Kidney (tissue), 14 donors: ENCODE results near the gene LMNB1. TPM values are rescaled to one million over a fixed set of nuclear protein-coding genes. Genes with fewer than 3 reads are reported as not detected.
"Not testable (repeated sequence)": the region's sequence is repeated elsewhere in the genome, so short reads cannot be mapped to it uniquely, and the experiment has no call there.

ENCODE experiments used
- DNase-seq, 5 donors: peaks; one replicate each; pipeline ENCODE4 v3.0.0-alpha.2; 2013 to 2020
- FAIRE-seq: peaks from 2 replicates; lab custom pipeline; 2012; peaks lifted over from hg19 to GRCh38; lab: Jason Lieb, UNC
- H3K27ac ChIP-seq, 2 donors: one replicate each; pipeline ENCODE4 v1.7.0; 2013; ENCODE audit warnings: low read depth in 2 of 2, low read length in 2 of 2, inconsistent platforms in 1 of 2
- H3K27me3 ChIP-seq: one replicate; pipeline ENCODE4 v1.7.1; 2013; ENCODE audit warnings: low read length, inconsistent platforms; ENCODE audit not compliant: control insufficient read depth, insufficient read depth
- H3K36me3 ChIP-seq, 3 donors: one replicate each; pipeline versions ENCODE4 v1.7.0 to v1.7.1; 2013; ENCODE audit warnings: low read length in 3 of 3, control low read depth in 1 of 3, inconsistent platforms in 1 of 3; ENCODE audit not compliant: insufficient read depth in 3 of 3, control insufficient read depth in 2 of 3
- H3K4me1 ChIP-seq, 3 donors: one replicate each; pipeline versions ENCODE4 v1.7.0 to v1.7.1; 2013; ENCODE audit warnings: low read length in 3 of 3, inconsistent platforms in 1 of 3, low read depth in 1 of 3; ENCODE audit not compliant: control insufficient read depth in 2 of 3, insufficient read depth in 2 of 3
- H3K4me3 ChIP-seq, 3 donors: one replicate each; pipeline versions ENCODE4 v1.7.0 to v1.8.1; 2013; ENCODE audit warnings: low read length in 3 of 3, control low read depth in 1 of 3, inconsistent platforms in 1 of 3
- H3K9ac ChIP-seq, 3 donors: one replicate each; pipeline versions ENCODE4 v1.7.0 to v1.7.1; 2013; ENCODE audit warnings: low read length in 3 of 3, control low read depth in 1 of 3, inconsistent platforms in 1 of 3
- H3K9me3 ChIP-seq, 3 donors: one replicate each; pipeline versions ENCODE4 v1.7.0 to v1.7.1; 2013; ENCODE audit warnings: low read length in 3 of 3, control low read depth in 1 of 3, inconsistent platforms in 1 of 3; ENCODE audit not compliant: control insufficient read depth in 2 of 3, insufficient read depth in 1 of 3
- intact Hi-C: fragments of 100-400 bp; cut with DNase I; formaldehyde crosslinking; loops from one replicate; pipeline ENCODE4 v1.11.1; 2022
- polyA plus RNA-seq: library from polyadenylated mRNA; stranded (reverse); fragments of 350-450 nt; fragmentation: Illumina TruSeq; extraction: RNeasy Lipid Tissue Mini Kit (QIAGEN cat#74804); gene quantifications from one replicate; pipeline ENCODE4 v1.2.3, GENCODE V29; 2014; ENCODE audit warnings: low read depth, low replicate concordance; ENCODE audit not compliant: insufficient read depth
- total RNA-seq: library from RNA; stranded (reverse); fragmentation: NEBNext Ultra II Directional; extraction: Animal tissue kit (Norgen Biotek cat#: 25700); gene quantifications from one replicate; pipeline ENCODE4 v1.2.1, GENCODE V29; 2021
- TF ChIP-seq, protein P1 (sequence below): IDR thresholded peaks from 3 replicates; pipeline ENCODE4 v1.5.1; 2012; ENCODE audit warnings: mild to moderate bottlenecking, moderate library complexity, borderline replicate concordance; ENCODE audit not compliant: insufficient read depth; ENCODE audit errors: extremely low read depth
- donor health status: control.
- donor health status: control.
- donor health status: control.
- donor health status: control.
- donor health status: control.
- donor health status: DM: yes; HTN: yes; CAD: no.
- donor health status: Normal renal cell carcinoma (clear cell type).

LMNB1 gene
- total and polyA plus RNA-seq, 2 donors from 2014 or later: 1.7 to 10.3 TPM

- no peak overlapping the region for H3K4me3 ChIP-seq
- H3K27ac ChIP-seq: no peak overlapping the region
- peaks cover 0 to 6% (median 0%) of the 10 kb centered on the region in 3 donors for H3K4me1 ChIP-seq
- FAIRE-seq (no peak), DNase-seq (no peak)
- TF ChIP-seq, protein P1, sequence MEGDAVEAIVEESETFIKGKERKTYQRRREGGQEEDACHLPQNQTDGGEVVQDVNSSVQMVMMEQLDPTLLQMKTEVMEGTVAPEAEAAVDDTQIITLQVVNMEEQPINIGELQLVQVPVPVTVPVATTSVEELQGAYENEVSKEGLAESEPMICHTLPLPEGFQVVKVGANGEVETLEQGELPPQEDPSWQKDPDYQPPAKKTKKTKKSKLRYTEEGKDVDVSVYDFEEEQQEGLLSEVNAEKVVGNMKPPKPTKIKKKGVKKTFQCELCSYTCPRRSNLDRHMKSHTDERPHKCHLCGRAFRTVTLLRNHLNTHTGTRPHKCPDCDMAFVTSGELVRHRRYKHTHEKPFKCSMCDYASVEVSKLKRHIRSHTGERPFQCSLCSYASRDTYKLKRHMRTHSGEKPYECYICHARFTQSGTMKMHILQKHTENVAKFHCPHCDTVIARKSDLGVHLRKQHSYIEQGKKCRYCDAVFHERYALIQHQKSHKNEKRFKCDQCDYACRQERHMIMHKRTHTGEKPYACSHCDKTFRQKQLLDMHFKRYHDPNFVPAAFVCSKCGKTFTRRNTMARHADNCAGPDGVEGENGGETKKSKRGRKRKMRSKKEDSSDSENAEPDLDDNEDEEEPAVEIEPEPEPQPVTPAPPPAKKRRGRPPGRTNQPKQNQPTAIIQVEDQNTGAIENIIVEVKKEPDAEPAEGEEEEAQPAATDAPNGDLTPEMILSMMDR: no peak
- H3K36me3 ChIP-seq: no peaks in the 10 kb centered on the region
- H3K9ac ChIP-seq: no peak overlapping the region
- H3K27me3 ChIP-seq: no peaks in the 10 kb centered on the region
- no peaks in the 10 kb centered on the region for H3K9me3 ChIP-seq
- intact Hi-C loops: no loop called here
These were observed 74.6 kb downstream of the LMNB1 start for GRCh38 chr5:126851501-126852011.

DNA sequence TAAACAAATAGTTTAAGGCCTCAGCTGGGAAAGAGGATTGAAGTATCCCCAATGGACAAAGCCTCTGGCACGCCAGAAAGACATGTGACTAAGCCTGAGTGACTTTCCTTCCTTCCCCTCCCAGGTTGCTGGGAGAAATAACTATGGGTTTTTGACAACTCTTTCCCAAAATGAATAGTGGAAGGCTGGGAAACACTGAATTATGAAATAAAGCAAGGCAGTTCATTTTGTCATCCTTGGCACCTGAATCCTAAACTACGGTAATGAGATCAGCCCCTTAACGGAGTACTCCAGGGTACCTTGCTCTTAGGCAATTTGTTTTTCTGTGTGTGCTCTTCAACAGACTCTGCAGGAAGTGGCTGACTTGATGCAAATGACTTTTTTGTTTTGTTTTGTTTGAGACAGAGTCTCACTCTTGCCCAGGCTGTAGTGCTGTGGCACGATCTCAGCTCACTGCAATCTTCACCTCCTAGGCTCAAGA is 75.2 kb downstream of the LMNB1 start:
- DNase-seq (no peak), FAIRE-seq (no peak)
- Histone ChIP-seq H3K9ac (no peak overlapping the region), H3K36me3 (no peaks in the 10 kb centered on the region), H3K27ac (no peak overlapping the region), H3K9me3 (no peaks in the 10 kb centered on the region), H3K27me3 (no peaks in the 10 kb centered on the region), H3K4me1 (peaks cover 0 to 3% (median 0%) of the 10 kb centered on the region in 3 donors), H3K4me3 (no peak overlapping the region)
- intact Hi-C loops: no loop called here
- TF ChIP-seq, protein P1: no peak

DNA sequence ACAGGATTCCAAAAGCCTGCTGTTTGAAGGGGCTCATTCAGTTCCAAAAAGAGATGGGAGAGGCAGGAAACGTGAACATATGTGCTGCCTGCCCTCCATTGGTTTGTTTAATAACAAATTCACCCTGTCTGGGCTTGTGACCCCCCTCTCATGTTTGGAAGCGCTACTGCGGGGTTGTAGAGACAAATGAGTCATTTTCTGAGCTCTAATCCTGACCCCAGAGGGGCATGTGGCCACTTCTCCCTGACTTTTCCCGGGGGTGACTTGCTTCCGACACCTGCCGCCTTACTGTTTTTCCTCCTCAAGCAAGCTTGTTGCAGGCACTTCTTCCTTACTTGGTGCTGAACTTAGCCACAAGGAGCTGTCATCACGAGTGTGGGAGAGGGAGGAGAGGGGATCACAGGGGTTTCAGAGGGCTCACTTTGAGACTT is 75.9 kb downstream of the LMNB1 start:
- no peak for FAIRE-seq

DNA sequence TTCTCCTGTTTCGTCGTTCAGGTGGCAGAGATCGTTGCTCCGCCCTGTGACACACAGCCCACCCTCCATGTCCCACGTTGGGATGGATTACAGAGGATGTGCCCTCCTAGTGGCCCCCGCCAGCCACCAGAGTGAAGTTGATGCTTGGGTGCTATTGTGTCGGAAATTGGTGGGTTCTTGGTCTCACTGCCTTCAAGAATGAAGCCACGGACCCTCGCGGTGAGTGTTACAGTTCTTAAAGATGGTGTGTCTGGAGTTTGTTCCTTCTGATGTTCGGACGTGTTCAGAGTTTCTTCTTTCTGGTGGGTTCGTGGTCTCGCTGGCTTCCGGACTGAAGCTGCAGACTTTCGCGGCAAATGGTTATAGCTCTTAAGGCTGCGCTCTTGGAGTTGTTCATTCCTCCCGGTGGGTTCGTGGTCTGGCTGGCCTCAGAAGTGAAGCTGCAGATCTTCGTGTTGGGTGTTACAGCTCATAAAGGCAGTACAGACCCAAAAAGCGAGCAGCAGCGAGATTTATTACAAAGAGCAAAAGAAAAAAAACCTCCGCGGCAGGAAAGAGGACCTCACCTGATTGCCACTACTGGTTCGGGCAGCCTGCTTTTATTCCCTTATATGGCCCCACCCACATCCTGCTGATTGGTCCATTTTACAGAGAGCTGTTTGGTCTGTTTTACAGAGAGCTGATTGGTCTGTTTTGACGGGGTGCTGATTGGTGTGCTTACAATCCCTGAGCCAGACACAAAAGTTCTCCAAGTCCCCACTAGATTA is 76.8 kb downstream of the LMNB1 start:
- H3K27me3 ChIP-seq, H3K36me3 ChIP-seq, H3K4me1 ChIP-seq, FAIRE-seq, intact Hi-C loops, H3K9ac ChIP-seq, H3K27ac ChIP-seq, H3K9me3 ChIP-seq, H3K4me3 ChIP-seq, DNase-seq: not testable (repeated sequence)

More for the DNA sequence above, 75.9 kb downstream of the LMNB1 start:
- Histone ChIP-seq H3K4me1 (peaks cover 0 to 3% (median 0%) of the 10 kb centered on the region in 3 donors), H3K4me3 (no peak overlapping the region), H3K36me3 (no peaks in the 10 kb centered on the region), H3K27ac (no peak overlapping the region), H3K9ac (no peak overlapping the region), H3K27me3 (no peaks in the 10 kb centered on the region), H3K9me3 (no peaks in the 10 kb centered on the region)
- intact Hi-C loops: no loop called here
- no peak for DNase-seq
- TF ChIP-seq, protein P1: no peak
